KMS-11 (cell line): ENCODE results near the gene RPL21.

ENCODE experiments used
- H2AFZ ChIP-seq: fragments of 200-600 bp; sonication (generic); 2 replicates; pipeline ENCODE4 v1.6.1; 2016; ENCODE audit warnings: antibody characterized with exemption, mixed run types, low read depth
- H3K27ac ChIP-seq: fragments of 200-600 bp; sonication (generic); 2 replicates; pipeline ENCODE4 v1.6.1; 2016; ENCODE audit warnings: mild to moderate bottlenecking, mixed run types
- H3K27me3 ChIP-seq: fragments of 200-600 bp; sonication (generic); 2 replicates; pipeline ENCODE4 v1.6.1; 2017; ENCODE audit warnings: mild to moderate bottlenecking, low read depth, mixed run types, moderate library complexity; ENCODE audit not compliant: insufficient read depth
- H3K36me3 ChIP-seq: fragments of 200-600 bp; sonication (generic); 2 replicates; pipeline ENCODE4 v1.6.1; 2017; ENCODE audit warnings: mild to moderate bottlenecking, mixed run types; ENCODE audit not compliant: insufficient read depth
- H3K4me1 ChIP-seq: fragments of 200-600 bp; sonication (generic); 2 replicates; pipeline ENCODE4 v1.6.1; 2016; ENCODE audit warnings: mild to moderate bottlenecking, low read depth, mixed run types; ENCODE audit not compliant: poor library complexity, severe bottlenecking
- H3K4me2 ChIP-seq: fragments of 200-600 bp; sonication (generic); 2 replicates; pipeline ENCODE4 v1.7.0; 2016; ENCODE audit warnings: mild to moderate bottlenecking, mixed run types
- H3K4me3 ChIP-seq: fragments of 200-600 bp; sonication (generic); IDR thresholded peaks from 2 replicates; pipeline ENCODE4 v1.6.1; 2017; ENCODE audit warnings: low read depth, low read length, mixed read lengths; ENCODE audit not compliant: insufficient read depth
- H3K79me2 ChIP-seq: fragments of 200-600 bp; sonication (generic); 2 replicates; pipeline ENCODE4 v1.6.1; 2016; ENCODE audit warnings: low read depth, mixed run types; ENCODE audit not compliant: insufficient read depth
- H3K9ac ChIP-seq: fragments of 200-600 bp; sonication (generic); 2 replicates; pipeline ENCODE4 v1.6.1; 2016; ENCODE audit warnings: mild to moderate bottlenecking, mixed run types
- H4K20me1 ChIP-seq: fragments of 200-600 bp; sonication (generic); 2 replicates; pipeline ENCODE4 v1.6.1; 2016; ENCODE audit warnings: mild to moderate bottlenecking, mixed run types; ENCODE audit not compliant: insufficient read depth
- CTCF ChIP-seq: fragments of 200-600 bp; sonication (generic); conservative IDR thresholded peaks from 2 replicates; pipeline ENCODE4 v1.6.1; 2017; ENCODE audit warnings: low read depth, mild to moderate bottlenecking, antibody characterized with exemption, low read length, moderate library complexity, mixed read lengths

Gene RPL21

GRCh38 chr13:27269114-27269665 lies 17.8 kb downstream of the RPL21 start:
- H3K79me2 ChIP-seq = no peaks in the 10 kb centered on the region
- H3K27me3 ChIP-seq = no peaks in the 10 kb centered on the region
- H4K20me1 ChIP-seq = no peaks in the 10 kb centered on the region
- H3K4me3 ChIP-seq = no peak overlapping the region
- TF ChIP-seq CTCF = no peak
- H3K4me1 ChIP-seq = no peaks in the 10 kb centered on the region
- no peaks in the 10 kb centered on the region for H3K36me3 ChIP-seq
- no peak overlapping the region for H2AFZ ChIP-seq
- H3K27ac ChIP-seq = no peak overlapping the region
- no peak overlapping the region for H3K9ac ChIP-seq
- no peak overlapping the region for H3K4me2 ChIP-seq

- peak within 1 kb of the TSS; percentile 37; the same call in 1 of the 2 replicates for H3K9ac ChIP-seq
- no peaks in the 10 kb centered on the region for H3K27me3 ChIP-seq
- H3K4me3 ChIP-seq = no peak within 1 kb of the TSS
- peak within 1 kb of the TSS; percentile 45 for H3K4me2 ChIP-seq
- H3K79me2 ChIP-seq = no peaks in the 10 kb centered on the region
- no peaks in the 10 kb centered on the region for H3K36me3 ChIP-seq
- H4K20me1 ChIP-seq = no peaks in the 10 kb centered on the region
- peak; percentile 73 for TF ChIP-seq CTCF
- peak within 1 kb of the TSS; percentile 67 for H2AFZ ChIP-seq
- no peak within 1 kb of the TSS for H3K27ac ChIP-seq
- H3K4me1 ChIP-seq = no peaks in the 10 kb centered on the region
Observed at GRCh38 chr13:27270594-27271520, 19.5 kb downstream of the RPL21 start, which contains the start of gene RASL11A. Gene RASL11A, plus strand, starts transcription at chr13:27270830. Its CDS starts 115 bp downstream, at chr13:27270945.

GRCh38 chr13:27271570-27272096 lies 20.3 kb downstream of the RPL21 start:
- no peak overlapping the region for H3K4me2 ChIP-seq
- H3K9ac ChIP-seq = no peak overlapping the region
- H3K4me1 ChIP-seq = no peaks in the 10 kb centered on the region
- no peak overlapping the region for H2AFZ ChIP-seq
- no peaks in the 10 kb centered on the region for H4K20me1 ChIP-seq
- H3K4me3 ChIP-seq = no peak overlapping the region
- H3K27me3 ChIP-seq = no peaks in the 10 kb centered on the region
- no peaks in the 10 kb centered on the region for H3K79me2 ChIP-seq
- TF ChIP-seq CTCF = no peak
- H3K27ac ChIP-seq = no peak overlapping the region
- no peaks in the 10 kb centered on the region for H3K36me3 ChIP-seq

- Histone ChIP-seq H3K9ac (no peak overlapping the region), H3K27ac (no peak overlapping the region), H4K20me1 (no peaks in the 10 kb centered on the region), H3K79me2 (no peaks in the 10 kb centered on the region), H3K4me2 (no peak overlapping the region), H3K27me3 (no peaks in the 10 kb centered on the region), H3K4me1 (no peaks in the 10 kb centered on the region), H3K4me3 (no peak overlapping the region), H2AFZ (no peak overlapping the region), H3K36me3 (no peaks in the 10 kb centered on the region)
- no peak for TF ChIP-seq CTCF
Observed at GRCh38 chr13:27273658-27274425, 22.5 kb downstream of the RPL21 start.
